WTC11 (cell line): ENCODE results near the gene ARHGAP45.

Experiments used
- CTCF ChIP-seq: fragments of 200-600 bp; IDR thresholded peaks from 2 replicates; pipeline ENCODE4 v1.8.0; 2022; ENCODE audit warnings: antibody characterized with exemption
- E2F1 ChIP-seq: sonication (generic); formaldehyde crosslinking; IDR thresholded peaks from 2 replicates; pipeline ENCODE4 v1.8.0; 2022; ENCODE audit warnings: mild to moderate bottlenecking, missing genetic modification reagents
- FOXK1 ChIP-seq: sonication (generic); formaldehyde crosslinking; IDR thresholded peaks from 2 replicates; pipeline ENCODE4 v1.8.0; 2022; ENCODE audit warnings: mild to moderate bottlenecking, moderate library complexity, missing genetic modification reagents
- FOXP4 ChIP-seq: sonication (generic); formaldehyde crosslinking; IDR thresholded peaks from 2 replicates; pipeline ENCODE4 v1.8.0; 2022; ENCODE audit warnings: mild to moderate bottlenecking, missing genetic modification reagents
- GRHL2 ChIP-seq: fragments of 250-450 bp; sonication (Bioruptor Pico); IDR thresholded peaks from 2 replicates; pipeline ENCODE4 v1.8.0; 2022; ENCODE audit warnings: mild to moderate bottlenecking, moderate library complexity; ENCODE audit not compliant: insufficient replicate concordance, severe bottlenecking
- HMGXB4 ChIP-seq: sonication (generic); formaldehyde crosslinking; IDR thresholded peaks from 2 replicates; pipeline ENCODE4 v1.8.1; 2023; ENCODE audit warnings: mild to moderate bottlenecking, moderate library complexity, missing genetic modification reagents
- MAX ChIP-seq: sonication (generic); formaldehyde crosslinking; IDR thresholded peaks from 2 replicates; pipeline ENCODE4 v1.8.0; 2022; ENCODE audit warnings: mild to moderate bottlenecking, missing genetic modification reagents
- PRDM15 ChIP-seq: sonication (generic); formaldehyde crosslinking; IDR thresholded peaks from 2 replicates; pipeline ENCODE4 v1.8.0; 2022; ENCODE audit warnings: missing genetic modification reagents
- TCF7 ChIP-seq: sonication (generic); formaldehyde crosslinking; IDR thresholded peaks from 2 replicates; pipeline ENCODE4 v1.8.0; 2022; ENCODE audit warnings: mild to moderate bottlenecking, low read depth, missing genetic modification reagents, moderate library complexity
- USF2 ChIP-seq: sonication (generic); formaldehyde crosslinking; IDR thresholded peaks from 2 replicates; pipeline ENCODE4 v1.8.1; 2023; ENCODE audit warnings: mild to moderate bottlenecking, missing genetic modification reagents, moderate library complexity
- ZNF232 ChIP-seq: sonication (generic); formaldehyde crosslinking; IDR thresholded peaks from 2 replicates; pipeline ENCODE4 v1.8.0; 2022; ENCODE audit warnings: mild to moderate bottlenecking, missing genetic modification reagents
- ZNF423 ChIP-seq: fragments of 250-450 bp; sonication (Bioruptor Pico); IDR thresholded peaks from 2 replicates; pipeline ENCODE4 v2.1.2; 2022; ENCODE audit warnings: mild to moderate bottlenecking, moderate library complexity

GRCh38 chr19:1113986-1114483 is 47.1 kb downstream of the ARHGAP45 start:
- TF ChIP-seq MAX (CRISPR knock-in tag) (no peak), CTCF (no peak), FOXP4 (CRISPR knock-in tag) (no peak), E2F1 (no peak), ZNF232 (CRISPR knock-in tag) (no peak), ZNF423 (CRISPR knock-in tag) (no peak), GRHL2 (CRISPR knock-in tag) (no peak), PRDM15 (CRISPR knock-in tag) (no peak), FOXK1 (no peak), USF2 (CRISPR knock-in tag) (no peak), HMGXB4 (CRISPR knock-in tag) (no peak), TCF7 (CRISPR knock-in tag) (no peak)
